LNCAP (cell line): ENCODE results near the gene GLYR1.

Source experiments
- CTCF ChIP-seq: fragments of 450-650 bp; IDR thresholded peaks from 2 replicates; pipeline ENCODE4 v1.5.1; 2017; ENCODE audit warnings: mild to moderate bottlenecking

The GLYR1 gene

GRCh38 chr16:4837733-4838501 lies 9.2 kb downstream of the GLYR1 start:
- TF ChIP-seq CTCF: no peak

GRCh38 chr16:4836727-4837126 lies 10.4 kb downstream of the GLYR1 start:
- TF ChIP-seq CTCF: no peak

DNA sequence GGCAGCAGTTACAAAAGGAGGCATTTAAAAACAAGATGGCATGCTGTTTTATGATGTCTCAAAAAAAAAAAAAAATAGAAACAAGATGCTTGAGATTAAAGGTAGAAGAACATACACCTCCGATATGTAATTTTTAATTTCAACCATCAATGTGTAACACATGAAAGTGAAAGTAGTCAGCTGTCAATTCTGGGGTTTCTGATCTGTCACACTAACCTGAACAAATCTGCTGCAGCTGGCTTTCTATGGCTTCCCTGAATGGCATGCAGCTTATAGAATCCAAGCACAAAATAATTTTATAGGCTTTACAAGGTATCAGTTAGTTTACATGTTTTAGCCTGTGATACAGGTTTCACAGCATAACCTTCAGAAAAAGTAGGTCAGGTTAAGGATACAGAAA lies 13.5 kb downstream of the GLYR1 start:
- TF ChIP-seq CTCF: no peak

- TF ChIP-seq CTCF: no peak
Observed at GRCh38 chr16:4832698-4833343, 14.3 kb downstream of the GLYR1 start.

DNA sequence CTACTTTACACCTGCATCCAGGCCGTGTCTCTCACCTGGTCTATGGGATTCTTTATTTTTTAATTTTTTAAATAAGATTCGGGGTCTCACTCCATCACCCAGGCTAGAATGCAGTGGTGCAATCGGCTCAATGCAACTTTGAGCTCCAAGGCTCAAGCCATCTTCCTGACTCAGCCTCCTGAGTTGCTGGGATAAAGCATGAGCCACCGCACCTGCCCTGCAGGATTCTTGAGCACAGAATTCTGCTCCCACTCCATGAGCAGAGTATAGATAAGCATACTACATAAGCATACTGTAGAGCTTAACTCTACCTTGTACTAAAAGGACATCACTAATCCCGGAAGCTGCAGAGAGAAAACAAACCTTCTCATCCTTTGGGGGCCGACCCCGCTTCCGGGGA lies 15.5 kb downstream of the GLYR1 start:
- TF ChIP-seq CTCF: no peak

DNA sequence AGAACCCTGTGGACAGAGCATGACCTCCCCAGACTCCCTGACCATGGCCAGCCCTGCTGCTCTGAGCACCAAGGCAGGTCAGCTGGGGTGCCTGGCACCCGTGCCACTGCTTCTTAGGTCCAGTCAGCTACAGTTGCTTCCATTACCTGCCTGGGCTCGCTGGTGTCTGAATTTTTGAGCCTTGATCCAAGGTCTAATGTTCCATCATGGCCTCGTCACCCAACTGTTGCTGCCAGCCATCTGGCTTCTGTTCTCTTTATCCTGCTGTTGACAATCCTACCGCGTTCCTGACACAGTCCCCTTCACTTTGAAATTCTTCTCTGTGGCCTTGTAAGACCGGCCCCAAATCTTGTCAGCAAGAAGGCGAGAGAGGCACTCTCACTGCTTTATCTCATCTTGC lies 16.7 kb downstream of the GLYR1 start:
- TF ChIP-seq CTCF: no peak

- no peak for TF ChIP-seq CTCF
Observed at GRCh38 chr16:4828567-4829321, 18.3 kb downstream of the GLYR1 start.
